Head of caudate nucleus (tissue), 42 donors: Measurements from ENCODE around the gene GRIK4.

Experiments
- DNase-seq, 42 donors: peaks; one replicate each; pipeline versions ENCODE4 v3.0.0 to v3.0.0-alpha.2; 2020 to 2021; ENCODE audit warnings: mixed read lengths in 7 of 42
- intact Hi-C: fragments of 100-400 bp; cut with DNase I; formaldehyde crosslinking; loops from one replicate; pipeline ENCODE4 v1.15.0; 2022

The GRIK4 gene

DNA sequence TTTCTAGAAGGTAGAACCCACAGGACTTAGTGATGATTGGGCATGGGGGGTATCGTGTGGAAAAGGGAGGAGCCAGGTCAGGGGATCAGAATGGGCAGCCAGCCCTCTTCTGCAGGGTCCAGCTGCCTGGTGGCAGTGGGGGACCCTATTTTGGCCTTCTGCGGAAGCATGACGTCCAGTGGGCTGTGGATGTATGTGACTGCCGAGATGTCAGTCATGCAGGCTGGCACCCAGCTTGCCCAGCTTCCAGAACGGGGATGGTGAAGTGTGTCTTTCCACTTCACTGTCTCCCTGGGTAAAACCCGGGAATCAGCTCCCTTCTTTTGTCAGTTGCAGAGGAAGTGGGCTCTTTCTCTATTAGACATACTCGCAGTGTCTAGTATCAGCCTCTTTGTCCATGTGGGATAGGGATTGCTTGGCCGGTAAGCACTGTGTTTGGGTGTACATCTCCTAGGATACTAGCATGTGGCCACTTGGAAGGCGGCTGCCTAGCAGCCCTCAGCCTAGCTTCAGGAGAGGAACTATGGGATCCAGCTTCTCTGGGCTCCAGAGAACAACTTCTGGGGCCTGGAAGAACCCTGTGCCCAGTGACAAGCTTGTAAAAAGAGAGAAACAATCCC lies 51.4 kb downstream of the GRIK4 start:
- intact Hi-C loops = loop anchor here (5.0 kb wide), 1 partner anchor 51 kb away; the partner anchor contains the start of gene GRIK4
- DNase-seq = peak in 9 of 42 donors; percentile 18 to 56 (median 47)

DNA sequence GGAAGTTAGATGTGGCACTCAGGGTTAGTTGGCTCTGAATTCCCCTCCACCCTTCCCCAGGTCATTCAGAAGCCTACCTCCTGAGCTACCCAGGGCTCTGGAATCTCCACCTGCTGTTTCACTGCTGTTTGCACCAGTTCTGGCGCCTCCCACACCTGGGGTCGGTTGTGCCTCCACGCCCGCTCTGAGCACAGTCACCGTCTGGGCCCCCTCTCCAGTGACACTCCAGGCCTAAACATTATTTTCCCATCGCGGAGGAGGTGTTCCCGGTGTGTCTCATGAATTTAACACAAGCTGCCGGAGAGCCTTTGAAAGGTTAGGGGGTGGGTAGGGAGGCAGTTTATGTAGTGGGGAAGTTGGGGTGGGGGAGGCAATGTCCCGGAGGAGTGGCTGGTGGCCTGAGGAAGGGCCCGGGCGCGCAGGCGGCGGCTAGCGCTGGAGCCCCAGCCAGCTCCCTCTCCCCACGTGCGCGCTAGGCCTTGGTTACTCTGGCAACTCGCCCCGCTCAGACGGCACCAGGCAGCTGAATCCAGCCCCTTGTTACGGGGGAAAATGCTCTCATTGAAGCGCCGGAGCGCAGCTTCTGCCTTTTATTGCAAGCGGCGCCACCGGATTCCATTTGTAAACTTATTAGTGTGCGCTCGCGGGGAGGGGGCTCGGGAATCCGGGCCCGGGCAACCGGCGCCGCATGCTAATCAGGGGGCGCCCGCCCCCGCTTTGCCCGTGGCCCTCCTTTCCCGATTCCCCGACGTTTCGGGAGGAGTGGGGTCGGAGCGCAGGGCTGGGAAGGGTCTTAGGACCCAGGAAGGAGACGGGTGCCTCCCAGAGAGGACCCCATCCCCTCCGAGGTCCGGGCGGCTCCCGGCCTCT lies 52.4 kb downstream of the GRIK4 start:
- peak; percentile 80 to 96 (median 89) for DNase-seq
- intact Hi-C loops = loop anchor here (5.0 kb wide), 1 partner anchor 52 kb away; the partner anchor contains the start of gene GRIK4

DNA sequence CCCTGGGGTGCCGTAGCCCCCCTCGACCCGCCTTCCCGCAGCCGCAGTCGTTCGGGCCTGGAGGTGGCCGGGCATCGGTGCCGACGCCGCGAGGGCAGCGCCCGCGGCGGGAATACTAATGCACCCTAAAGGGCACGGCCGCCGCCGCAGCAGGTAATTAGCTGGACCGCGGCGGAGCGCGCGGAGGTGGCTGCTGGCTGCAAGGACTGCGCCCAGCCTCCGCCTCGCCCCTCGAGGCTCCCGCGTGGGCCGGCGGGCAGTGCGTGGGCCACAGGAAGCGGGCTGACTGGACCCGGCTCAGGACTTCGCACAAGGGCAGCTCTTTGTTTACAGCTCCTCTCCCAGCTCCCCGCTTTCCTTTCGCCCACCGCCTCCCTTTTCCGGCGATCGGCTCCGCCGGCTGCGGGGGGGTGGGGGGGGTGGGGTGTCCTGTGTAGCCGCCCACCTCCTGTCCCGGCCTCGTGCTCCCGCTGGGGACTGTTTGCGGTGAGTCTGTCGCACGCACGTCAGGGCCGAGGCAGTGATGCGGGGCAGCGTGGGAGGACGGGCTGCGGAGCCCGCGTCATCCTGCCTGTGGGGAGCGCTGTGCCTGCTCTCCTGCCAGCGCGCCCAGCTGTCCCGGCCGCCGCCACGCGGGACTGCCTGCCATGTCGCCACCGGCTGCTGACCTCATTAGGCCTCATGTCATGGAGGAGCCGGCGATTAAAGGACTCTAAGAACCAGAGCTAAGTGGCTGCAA lies 53.2 kb downstream of the GRIK4 start:
- intact Hi-C loops = loop anchor here (5.0 kb wide), 1 partner anchor 52 kb away; the partner anchor contains the start of gene GRIK4
- peak; percentile 61 to 91 (median 80) for DNase-seq

DNA sequence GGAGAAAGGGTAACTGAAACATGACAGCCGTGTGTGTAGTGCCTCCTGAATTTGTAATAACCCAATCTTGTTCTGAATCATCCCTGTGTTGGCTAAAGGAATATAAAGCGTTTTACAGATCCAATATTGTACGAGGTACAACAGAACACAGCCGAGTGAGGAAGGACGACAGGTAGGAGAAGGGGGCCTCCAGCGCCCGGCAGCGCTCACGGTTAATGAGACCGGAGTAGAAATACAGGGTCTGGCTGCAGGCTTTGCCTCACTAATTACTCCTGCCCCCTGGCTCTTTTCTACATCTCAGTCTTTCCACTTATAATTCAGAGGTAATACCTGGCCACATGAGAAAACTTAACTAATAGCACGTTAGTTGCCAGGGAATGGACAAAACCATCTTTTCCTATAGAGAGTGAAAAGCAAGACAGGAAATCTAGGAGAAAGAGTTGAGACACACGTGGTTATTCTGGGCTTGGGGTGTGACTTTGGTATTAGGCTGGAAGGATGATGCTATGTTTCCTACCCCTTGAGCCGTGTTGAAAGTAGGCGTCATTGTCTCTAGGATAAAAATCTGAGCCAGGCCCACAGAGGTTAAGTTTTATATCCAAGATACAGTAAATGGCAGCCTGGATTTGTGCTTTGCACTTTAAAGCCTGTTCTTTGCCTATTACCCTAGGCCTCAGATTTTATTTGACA lies 54.1 kb downstream of the GRIK4 start:
- DNase-seq = peak in 3 of 42 donors; percentile 12 to 36 (median 15)
- intact Hi-C loops = no loop called here

DNA sequence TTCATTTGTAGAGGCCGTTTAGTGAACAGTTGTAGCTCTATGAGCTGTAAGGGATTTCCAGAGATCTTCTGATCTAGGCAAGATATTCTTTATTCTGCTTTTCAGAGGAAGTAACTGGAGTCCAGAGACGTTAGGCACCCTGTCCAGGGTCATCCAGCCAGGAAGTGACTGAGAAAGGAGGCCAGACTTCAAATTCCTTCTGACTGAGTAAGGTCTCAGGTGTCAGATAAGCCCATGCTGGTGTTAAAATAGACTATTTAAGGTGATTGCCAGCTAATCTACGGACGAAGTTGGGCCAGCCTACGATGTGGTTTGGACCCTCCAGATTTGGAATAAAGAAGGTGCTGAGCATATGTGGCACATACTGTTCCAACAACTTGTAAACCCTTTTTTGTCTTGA lies 54.6 kb downstream of the GRIK4 start:
- DNase-seq = peak in 2 of 42 donors; percentile 10 to 20
- intact Hi-C loops = no loop called here

DNA sequence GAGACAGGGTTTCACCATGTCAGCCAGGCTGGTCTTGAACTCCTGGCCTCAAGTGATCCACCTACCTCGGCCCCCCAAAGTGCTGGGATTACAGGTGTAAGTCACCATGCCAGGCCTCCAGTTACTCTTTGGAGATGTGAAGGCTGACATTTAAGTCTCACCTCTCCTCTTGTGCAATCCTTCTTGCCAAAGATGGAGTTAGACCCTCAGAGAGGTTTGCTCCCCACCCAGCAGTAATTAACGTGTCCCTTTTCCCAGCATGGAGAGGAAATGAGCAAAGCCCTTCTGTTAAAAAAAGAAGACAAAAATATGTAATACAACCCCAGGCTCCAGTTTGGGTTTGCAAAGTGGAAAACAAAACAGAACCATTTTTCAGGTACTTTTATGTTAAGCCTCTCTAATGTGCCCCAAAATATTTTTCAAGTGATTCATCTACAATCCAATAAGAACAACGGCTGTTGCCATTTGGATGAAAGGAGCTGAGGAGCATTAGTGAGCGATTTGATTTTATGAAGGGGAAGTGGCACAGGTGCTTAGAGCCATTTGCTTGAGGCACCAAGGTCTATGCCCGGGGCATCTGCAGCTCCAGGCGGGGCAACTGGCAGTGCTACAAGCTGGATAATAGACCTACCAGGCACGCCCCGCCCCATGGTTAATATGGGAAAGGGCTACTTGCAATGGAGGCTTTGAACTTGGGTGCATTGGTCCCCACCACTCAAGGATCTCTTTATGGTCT lies 57.2 kb downstream of the GRIK4 start:
- intact Hi-C loops = no loop called here
- DNase-seq = peak in 3 of 42 donors; percentile 9 to 21 (median 14)

DNA sequence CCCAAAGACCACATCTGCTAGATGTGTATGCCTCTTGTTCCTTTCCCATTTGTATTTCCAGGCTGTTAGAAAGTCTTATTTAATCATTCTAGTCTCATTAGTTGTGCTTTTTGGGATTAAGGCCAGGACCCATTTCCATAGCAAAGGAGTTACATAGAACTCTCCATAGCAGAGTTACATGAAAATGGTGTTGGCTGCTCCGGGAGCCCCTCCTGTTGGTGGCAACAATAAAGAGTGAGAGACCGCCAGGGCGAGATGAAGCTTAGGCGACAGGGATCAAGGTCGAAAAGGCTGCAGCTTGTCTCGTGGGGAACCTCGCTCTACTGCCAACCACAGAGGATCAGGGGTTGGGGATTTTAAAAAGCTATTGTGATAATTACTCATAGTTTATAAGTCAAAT lies 58.3 kb downstream of the GRIK4 start:
- DNase-seq = peak in 2 of 42 donors; percentile 13 to 27
- intact Hi-C loops = no loop called here

DNA sequence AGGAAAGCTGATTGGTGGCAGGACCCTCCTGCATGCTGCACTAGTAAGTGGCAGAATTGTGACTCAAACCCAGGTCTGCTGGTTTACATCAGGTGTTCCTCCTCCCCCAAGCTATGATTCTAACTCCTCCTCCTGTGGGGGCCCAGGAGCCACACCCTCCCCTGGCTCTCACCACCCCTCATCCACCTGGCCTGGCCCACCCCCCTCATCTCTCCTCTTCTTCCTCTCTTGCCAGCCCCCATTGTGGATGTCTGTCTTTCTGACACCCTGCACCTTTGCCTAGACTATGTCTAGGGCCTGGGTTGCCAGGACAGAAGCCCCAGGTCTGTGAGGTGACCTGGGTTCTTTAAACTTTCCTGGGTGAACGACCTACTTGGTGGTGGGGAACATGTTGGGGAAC lies 59.9 kb downstream of the GRIK4 start:
- intact Hi-C loops = no loop called here
- peak in 1 of 42 donors; percentile 9 for DNase-seq

DNA sequence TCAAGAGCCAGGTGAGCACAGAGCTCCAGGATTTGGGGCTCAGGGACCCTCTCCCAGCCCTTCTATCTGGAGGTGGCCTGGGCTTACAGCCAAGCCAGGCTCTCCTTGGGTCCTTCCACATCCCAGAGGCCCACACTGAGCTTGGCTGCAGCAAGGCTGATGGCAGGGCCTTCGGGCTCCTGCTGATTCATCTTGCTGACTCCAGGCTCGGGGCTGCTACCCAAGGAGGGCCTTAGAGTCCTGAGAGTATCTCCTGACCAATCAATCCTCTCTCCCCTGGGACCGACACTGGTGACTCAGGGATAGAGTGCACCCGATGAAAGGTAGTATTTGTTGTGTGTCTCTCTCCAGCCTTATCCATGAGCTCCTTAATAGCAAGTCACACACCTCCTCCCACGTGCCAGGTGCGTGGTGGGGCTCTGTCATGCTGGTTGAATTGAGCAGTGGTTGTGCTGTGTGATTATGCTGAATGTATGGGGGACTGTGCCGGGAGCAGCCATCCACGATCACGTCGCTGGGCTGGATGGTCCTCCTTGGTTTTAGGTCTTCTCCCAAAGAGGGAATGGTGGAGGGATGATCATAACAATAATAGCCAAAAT lies 62.3 kb downstream of the GRIK4 start:
- intact Hi-C loops = no loop called here
- peak in 13 of 42 donors; percentile 18 to 64 (median 45) for DNase-seq

DNA sequence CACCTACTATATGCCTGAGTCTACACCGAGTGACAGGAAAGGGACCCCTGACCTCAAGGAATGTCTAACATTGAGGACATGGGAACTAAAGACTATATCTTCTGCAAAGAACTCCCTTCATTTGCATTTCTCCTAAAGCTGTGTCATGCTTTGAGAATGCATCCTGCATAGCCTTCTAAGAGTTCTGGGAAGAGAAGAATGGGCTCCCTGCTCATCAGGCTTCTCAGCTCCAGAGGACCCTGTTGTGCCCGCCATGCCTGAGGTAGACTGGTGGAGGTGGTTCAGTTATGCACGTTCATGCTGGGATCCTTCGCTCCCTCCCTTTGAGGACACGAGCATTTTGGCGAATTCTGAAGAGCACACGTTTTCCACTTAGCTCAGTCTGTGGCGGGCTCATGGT lies 63.3 kb downstream of the GRIK4 start:
- no peak for DNase-seq
- intact Hi-C loops = no loop called here

DNA sequence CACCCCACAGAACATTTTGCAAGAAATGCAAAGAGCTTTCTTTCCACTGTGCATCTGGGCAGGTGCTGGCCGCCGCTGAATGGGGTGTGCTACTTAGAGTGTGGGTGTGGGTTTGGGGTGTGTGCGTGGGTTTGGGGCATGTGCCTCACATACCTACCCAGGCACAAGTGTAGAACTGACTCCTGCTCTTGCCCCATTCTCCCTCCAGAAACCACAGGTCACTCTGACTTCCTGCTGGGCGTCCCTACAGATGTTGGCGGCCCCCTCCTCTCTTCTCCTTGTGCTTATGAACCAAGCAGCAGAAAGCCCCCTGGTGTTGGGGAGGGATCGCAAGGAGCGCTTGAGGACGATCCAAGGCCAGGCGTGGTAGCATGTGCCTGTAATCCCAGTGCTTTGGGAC lies 63.9 kb downstream of the GRIK4 start:
- no peak for DNase-seq
- intact Hi-C loops = no loop called here

DNA sequence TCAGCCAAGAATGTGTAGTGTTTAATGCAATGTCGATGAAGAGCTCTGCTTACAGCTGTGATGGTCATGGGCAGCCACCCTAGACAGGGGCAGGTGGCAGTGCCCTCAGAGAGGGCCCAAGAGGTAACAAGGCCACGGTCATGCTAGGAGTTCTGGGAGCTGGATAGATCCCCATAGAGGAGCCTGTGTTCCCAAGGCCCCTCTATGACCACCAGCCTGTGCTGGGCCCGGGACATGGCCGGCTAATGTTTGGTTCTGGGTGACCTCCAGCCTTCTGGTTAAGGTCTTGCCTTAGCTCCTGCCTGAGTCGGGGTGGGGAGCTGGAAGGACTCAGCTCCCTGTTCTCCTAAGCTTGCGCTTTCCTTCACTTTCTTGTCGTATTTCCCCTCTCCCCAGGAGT lies 65.1 kb downstream of the GRIK4 start:
- DNase-seq = no peak
- intact Hi-C loops = no loop called here

DNA sequence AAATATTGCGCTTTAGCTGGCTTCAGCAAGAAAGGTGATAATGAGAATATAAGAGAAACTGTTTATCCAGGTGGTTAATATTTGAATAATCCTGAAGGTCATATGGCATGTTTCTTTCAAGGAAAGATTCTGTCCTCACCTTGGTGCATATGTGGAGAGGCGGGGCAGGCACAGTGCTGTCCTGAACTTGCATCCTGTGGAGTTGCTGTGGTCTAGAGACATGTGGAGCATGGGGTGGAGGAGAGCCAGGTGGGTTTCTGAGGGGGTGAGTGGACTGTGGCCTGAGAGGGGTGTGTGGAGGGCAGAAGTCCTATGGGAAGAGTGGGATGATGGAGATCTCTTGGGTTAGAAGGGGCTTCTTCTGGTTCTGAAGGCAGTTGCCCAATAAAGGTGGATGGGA lies 65.5 kb downstream of the GRIK4 start:
- intact Hi-C loops = no loop called here
- DNase-seq = no peak

DNA sequence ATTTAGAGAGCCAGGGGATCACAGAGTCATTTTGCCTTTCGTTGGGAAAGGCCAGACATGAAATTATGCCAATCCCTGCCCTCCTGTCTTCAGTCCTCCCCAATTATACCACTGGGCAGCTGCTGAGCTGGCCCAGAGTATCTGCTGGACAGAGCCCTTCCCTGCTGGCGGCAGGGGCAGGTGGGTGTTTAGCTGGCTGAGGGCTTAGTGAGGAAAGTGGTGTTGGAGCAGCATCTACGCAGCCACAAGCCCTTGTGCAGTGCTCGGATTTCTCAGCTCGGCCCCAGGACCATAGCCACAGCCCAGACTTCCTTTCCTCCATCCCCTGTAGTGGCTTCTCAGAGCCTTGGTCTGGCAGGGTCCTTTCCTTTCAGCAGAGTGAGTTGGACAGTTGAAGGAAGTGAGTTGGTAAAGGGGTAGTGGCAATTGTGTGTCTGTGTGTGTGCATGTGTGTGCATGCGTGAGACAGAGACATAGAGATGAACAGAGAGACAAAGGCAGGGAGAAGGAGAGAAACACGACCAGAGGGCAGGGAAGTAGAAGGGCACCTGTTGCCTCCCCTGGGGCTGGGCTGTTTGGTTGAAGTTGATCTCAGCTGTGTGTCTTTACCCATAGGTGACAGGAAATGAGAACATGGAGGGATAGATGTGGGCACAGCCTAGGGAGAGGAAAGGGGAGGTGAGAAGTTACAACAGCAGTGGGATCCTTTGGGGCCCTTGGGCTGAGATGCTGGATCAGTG lies 66.2 kb downstream of the GRIK4 start:
- intact Hi-C loops = no loop called here
- no peak for DNase-seq

DNA sequence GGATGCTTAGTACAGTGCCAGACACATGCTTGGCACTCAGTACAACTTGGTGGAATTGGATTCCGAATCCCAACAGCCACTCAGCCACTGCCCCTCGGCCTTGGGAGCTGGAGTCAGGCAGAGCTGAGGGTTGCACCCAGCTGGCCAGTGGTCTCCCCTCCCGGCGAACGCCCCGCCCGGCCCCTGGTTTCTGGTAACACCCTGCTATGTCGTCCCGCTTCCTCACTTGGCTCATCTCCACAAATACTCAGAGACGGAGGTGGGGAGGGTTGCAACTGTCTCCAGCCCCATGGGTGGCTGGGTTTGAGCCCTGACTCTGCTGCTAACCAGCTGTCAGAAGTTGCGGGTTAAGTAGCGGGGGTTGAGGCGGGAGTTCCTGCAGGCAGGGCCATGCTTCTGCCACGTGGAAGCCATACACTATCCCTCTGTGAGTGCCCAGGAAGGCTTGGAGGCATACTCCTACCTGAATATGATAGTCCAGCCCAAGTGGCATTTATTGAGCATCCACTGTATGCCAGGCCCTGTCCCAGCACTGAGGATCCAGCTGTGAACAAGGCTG lies 67.1 kb downstream of the GRIK4 start:
- DNase-seq = no peak

DNA sequence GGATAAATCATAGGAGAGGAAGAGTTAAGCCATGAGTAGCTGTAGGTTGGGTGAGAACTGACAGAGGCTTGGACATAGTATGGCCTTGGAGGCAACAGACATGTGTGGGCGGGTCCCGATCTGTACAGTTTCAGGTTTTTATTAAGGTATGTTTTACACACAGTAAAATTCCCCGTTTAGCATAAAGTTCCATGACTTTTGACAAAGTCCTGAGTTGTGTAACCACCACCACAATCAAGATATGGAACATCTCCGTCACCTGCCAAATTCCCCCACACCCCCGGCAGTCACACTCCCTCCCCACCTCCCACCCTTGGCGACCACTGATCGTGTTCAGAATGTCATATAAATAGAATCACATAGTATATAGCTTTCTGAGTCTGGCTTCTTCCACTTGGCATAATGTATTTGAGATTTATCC lies 68.1 kb downstream of the GRIK4 start:
- intact Hi-C loops = no loop called here
- DNase-seq = no peak

More for the DNA sequence above, 67.1 kb downstream of the GRIK4 start:
- intact Hi-C loops = no loop called here

DNA sequence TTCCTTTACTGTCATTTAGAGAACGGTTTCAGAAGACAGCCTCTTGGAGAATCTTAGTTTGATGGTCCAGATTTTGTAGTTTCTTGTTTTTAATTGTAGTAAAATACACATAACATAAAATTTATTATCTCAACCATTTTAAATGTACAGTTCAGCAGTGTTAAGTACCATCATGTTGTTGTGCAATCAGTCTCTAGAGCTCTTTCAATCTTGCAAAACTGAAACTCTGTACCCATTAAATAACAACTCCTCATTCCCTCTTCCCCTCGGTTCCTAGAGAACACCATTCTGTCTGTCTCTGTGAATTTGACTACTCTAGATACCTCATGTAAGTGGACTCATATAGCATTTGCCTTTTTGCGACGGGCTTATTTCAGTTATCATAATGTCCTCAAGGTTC lies 69.8 kb downstream of the GRIK4 start:
- intact Hi-C loops = no loop called here
- no peak for DNase-seq
